SJCRH30 (cell line): ENCODE data around the gene USH2A. TPM values are rescaled to one million over a fixed set of nuclear protein-coding genes. Genes with fewer than 3 reads are reported as not detected.

Source experiments
- DNase-seq, 2 experiments: peaks; one replicate each; pipeline ENCODE4 v3.0.0-alpha.2; 2015 to 2020
- H3K27ac ChIP-seq: fragments of 250-450 bp; sonication (Bioruptor Pico); 2 replicates; pipeline ENCODE4 v1.5.1; 2020; ENCODE audit warnings: mild to moderate bottlenecking, moderate library complexity
- H3K27me3 ChIP-seq: fragments of 250-450 bp; sonication (Bioruptor Pico); 2 replicates; pipeline ENCODE4 v1.5.1; 2020; ENCODE audit warnings: mild to moderate bottlenecking, moderate library complexity
- H3K36me3 ChIP-seq: fragments of 250-450 bp; sonication (Bioruptor Pico); 2 replicates; pipeline ENCODE4 v1.5.1; 2020; ENCODE audit warnings: mild to moderate bottlenecking, moderate library complexity
- H3K4me1 ChIP-seq: fragments of 250-450 bp; sonication (Bioruptor Pico); 2 replicates; pipeline ENCODE4 v1.5.1; 2020; ENCODE audit warnings: mild to moderate bottlenecking, moderate library complexity
- H3K4me3 ChIP-seq: fragments of 250-450 bp; sonication (Bioruptor Pico); 2 replicates; pipeline ENCODE4 v1.5.1; 2020; ENCODE audit warnings: mild to moderate bottlenecking, moderate library complexity
- H3K9me3 ChIP-seq: fragments of 250-450 bp; sonication (Bioruptor Pico); replicated peaks from 2 replicates; pipeline ENCODE4 v1.5.1; 2020; ENCODE audit warnings: mild to moderate bottlenecking, moderate library complexity
- total RNA-seq: library from RNA; depleted of rRNA; stranded (reverse); fragments of >200 nt; shearing (Covaris generic); gene quantifications from 2 replicates; pipeline ENCODE4 v1.2.3, GENCODE V29; 2014

The USH2A gene
- total RNA-seq, 1 experiment from 2014 or later: 0.02 TPM

GRCh38 chr1:216216305-216216704 lies 206.9 kb downstream of the USH2A start:
- no peaks in the 10 kb centered on the region for H3K36me3 ChIP-seq
- H3K9me3 ChIP-seq: no peaks in the 10 kb centered on the region
- no peaks in the 10 kb centered on the region for H3K27me3 ChIP-seq
- H3K4me1 ChIP-seq: no peaks in the 10 kb centered on the region
- no peak overlapping the region for H3K27ac ChIP-seq
- H3K4me3 ChIP-seq: no peak overlapping the region
- DNase-seq: no peak

DNA sequence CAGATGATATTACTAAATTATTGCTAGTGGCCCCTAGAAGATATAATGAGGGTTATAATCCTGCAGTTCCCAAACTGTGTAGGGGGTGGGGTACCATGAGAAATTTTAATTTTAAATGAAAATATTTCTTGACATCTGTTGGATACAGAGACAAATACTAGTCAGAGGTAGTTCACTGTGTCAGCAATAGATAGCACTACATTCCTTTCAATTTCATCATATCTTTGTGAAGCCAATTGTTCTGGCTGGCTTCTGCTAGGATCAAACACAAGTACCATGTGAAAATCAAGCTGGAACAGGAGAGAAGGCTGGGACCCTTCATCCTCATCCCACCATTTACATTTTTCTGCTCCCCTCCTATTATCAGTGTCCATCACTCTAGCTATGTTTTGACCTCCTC lies 208.1 kb downstream of the USH2A start:
- Histone ChIP-seq H3K27me3 (no peaks in the 10 kb centered on the region), H3K4me3 (no peak overlapping the region), H3K4me1 (no peaks in the 10 kb centered on the region), H3K27ac (no peak overlapping the region), H3K36me3 (no peaks in the 10 kb centered on the region), H3K9me3 (no peaks in the 10 kb centered on the region)
- no peak for DNase-seq

- no peak for DNase-seq
- no peak overlapping the region for H3K27ac ChIP-seq
- no peaks in the 10 kb centered on the region for H3K36me3 ChIP-seq
- no peaks in the 10 kb centered on the region for H3K4me1 ChIP-seq
- no peaks in the 10 kb centered on the region for H3K9me3 ChIP-seq
- H3K27me3 ChIP-seq: no peaks in the 10 kb centered on the region
- H3K4me3 ChIP-seq: no peak overlapping the region
Observed at GRCh38 chr1:216212826-216213225, 210.4 kb downstream of the USH2A start.

DNA sequence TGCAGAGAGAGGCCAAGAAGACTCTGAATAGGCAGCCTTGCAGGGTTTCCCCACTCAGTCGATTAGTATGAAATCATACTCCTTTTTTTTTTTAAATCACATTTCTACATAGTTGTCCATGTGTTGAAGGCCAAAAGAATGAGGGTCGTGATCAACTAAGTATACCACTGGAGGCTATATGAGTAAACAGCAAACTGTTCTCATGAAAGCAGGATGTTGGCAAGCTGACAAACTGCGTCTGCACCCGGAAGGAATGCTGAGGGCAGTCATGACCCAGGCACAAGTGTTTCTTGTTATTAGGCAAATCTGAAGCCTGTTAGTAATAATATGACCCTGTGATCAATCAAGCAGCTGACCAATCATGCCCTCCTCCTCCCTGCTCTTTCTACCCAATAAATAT lies 213.2 kb downstream of the USH2A start:
- Histone ChIP-seq H3K9me3 (no peaks in the 10 kb centered on the region), H3K4me1 (no peaks in the 10 kb centered on the region), H3K27me3 (no peaks in the 10 kb centered on the region), H3K4me3 (no peak overlapping the region), H3K36me3 (no peaks in the 10 kb centered on the region), H3K27ac (no peak overlapping the region)
- DNase-seq: no peak

GRCh38 chr1:216209125-216209524 lies 214.1 kb downstream of the USH2A start:
- Histone ChIP-seq H3K36me3 (no peaks in the 10 kb centered on the region), H3K4me1 (no peaks in the 10 kb centered on the region), H3K27me3 (no peaks in the 10 kb centered on the region), H3K9me3 (no peaks in the 10 kb centered on the region), H3K4me3 (no peak overlapping the region), H3K27ac (no peak overlapping the region)
- no peak for DNase-seq

- no peak overlapping the region for H3K4me3 ChIP-seq
- no peaks in the 10 kb centered on the region for H3K9me3 ChIP-seq
- no peak for DNase-seq
- H3K4me1 ChIP-seq: no peaks in the 10 kb centered on the region
- no peaks in the 10 kb centered on the region for H3K27me3 ChIP-seq
- no peaks in the 10 kb centered on the region for H3K36me3 ChIP-seq
- no peak overlapping the region for H3K27ac ChIP-seq
Observed at GRCh38 chr1:216207154-216207553, 216.1 kb downstream of the USH2A start.

DNA sequence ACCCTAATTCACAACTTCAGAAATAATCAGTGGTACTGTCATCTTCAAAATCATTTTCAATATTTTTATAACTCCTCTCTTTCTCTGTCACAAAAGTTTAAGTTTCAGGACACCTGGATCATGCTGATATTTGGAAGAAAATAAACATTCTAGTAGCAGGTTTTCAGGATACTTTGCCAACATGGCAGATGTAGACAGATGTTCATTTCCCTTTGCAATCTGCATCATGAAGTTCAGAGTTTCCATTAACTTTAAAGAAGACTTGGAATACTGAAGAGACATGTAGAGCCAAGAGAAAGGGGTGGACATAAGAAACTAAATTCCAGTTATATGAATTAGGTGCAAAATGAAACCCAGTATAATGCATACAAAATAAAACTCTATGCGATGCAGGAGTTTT lies 218.1 kb downstream of the USH2A start:
- H3K9me3 ChIP-seq: no peaks in the 10 kb centered on the region
- H3K36me3 ChIP-seq: no peaks in the 10 kb centered on the region
- H3K27ac ChIP-seq: no peak overlapping the region
- H3K27me3 ChIP-seq: no peaks in the 10 kb centered on the region
- no peak for DNase-seq
- no peak overlapping the region for H3K4me3 ChIP-seq
- H3K4me1 ChIP-seq: no peaks in the 10 kb centered on the region

DNA sequence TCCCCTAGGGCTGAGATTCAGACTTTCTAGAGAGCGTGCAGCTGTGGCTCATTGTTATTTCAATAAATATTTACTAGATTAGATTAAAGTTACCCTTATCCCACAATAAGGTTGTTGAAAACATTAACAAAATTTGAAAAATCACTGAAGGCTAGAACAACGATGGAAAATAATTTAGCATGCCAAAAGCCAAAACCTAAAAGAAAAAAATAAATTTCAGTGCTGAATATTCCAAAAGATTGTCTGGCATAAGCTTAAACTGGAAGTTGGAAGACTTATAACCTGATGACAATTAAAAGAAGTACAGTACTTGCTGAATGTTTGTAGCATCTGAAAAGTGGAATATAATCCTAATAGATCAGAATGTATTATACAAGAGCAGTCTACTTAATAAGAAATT lies 221.3 kb downstream of the USH2A start:
- Histone ChIP-seq H3K36me3 (no peaks in the 10 kb centered on the region), H3K27ac (no peak overlapping the region), H3K9me3 (no peaks in the 10 kb centered on the region), H3K27me3 (no peaks in the 10 kb centered on the region), H3K4me3 (no peak overlapping the region), H3K4me1 (no peaks in the 10 kb centered on the region)
- no peak for DNase-seq

DNA sequence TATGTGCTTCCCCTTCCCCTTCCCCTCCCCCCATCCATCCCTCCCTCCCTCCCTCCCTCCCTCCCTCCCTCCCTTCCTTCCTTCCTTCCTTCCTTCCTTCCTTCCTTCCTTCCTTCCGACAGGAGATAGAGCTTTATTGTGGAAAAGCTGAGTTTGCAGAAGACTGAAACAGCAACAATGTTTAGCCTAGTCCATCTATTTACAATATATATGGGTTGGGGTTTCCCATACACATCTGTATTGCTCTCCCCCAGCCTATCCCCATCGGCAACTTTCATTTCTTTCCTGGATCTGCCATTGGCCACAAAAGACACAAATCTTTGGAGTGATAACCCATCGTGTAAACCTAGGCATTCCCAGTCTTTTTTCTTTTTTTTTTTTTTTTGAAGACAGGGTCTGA lies 222.3 kb downstream of the USH2A start:
- no peaks in the 10 kb centered on the region for H3K27me3 ChIP-seq
- no peak overlapping the region for H3K27ac ChIP-seq
- H3K9me3 ChIP-seq: no peaks in the 10 kb centered on the region
- no peak for DNase-seq
- H3K36me3 ChIP-seq: no peaks in the 10 kb centered on the region
- no peak overlapping the region for H3K4me3 ChIP-seq
- no peaks in the 10 kb centered on the region for H3K4me1 ChIP-seq

- Histone ChIP-seq H3K27me3 (no peaks in the 10 kb centered on the region), H3K4me3 (no peak overlapping the region), H3K4me1 (no peaks in the 10 kb centered on the region), H3K9me3 (no peaks in the 10 kb centered on the region), H3K36me3 (no peaks in the 10 kb centered on the region), H3K27ac (no peak overlapping the region)
- no peak for DNase-seq
Observed at GRCh38 chr1:216194721-216195120, 228.5 kb downstream of the USH2A start.

DNA sequence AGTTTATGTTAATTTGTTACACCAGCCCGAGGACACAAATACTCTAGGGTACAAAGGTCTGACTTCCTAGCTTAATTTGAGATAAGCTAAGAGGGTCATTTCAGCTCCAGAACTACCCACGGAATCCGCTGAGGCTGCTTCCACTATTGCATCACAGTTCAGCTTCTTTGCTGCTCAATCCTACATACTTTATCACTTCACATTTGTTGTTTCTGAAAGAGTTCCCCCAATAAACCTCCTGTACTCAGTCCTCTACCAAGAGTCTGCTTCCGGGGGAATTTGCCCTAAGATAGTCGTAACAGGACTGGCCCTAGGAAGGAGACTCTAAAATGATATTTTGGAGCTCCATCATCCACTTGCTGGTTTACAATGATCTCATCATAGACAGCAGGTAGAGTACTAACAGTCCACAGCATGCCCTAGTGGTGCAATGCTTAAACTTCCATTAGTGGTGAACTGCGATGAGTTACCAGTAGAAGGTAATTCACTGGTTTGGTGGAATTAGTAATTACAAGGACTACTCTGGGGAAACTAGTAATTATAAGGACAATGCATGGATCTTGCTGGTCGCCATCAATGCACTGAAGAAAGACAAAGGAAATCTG lies 229.3 kb downstream of the USH2A start:
- DNase-seq: peak in 1 of 2 experiments; percentile 21
- no peak overlapping the region for H3K4me3 ChIP-seq
- no peaks in the 10 kb centered on the region for H3K27me3 ChIP-seq
- no peak overlapping the region for H3K27ac ChIP-seq
- no peaks in the 10 kb centered on the region for H3K9me3 ChIP-seq
- no peaks in the 10 kb centered on the region for H3K4me1 ChIP-seq
- H3K36me3 ChIP-seq: no peaks in the 10 kb centered on the region

- H3K9me3 ChIP-seq: no peaks in the 10 kb centered on the region
- H3K27ac ChIP-seq: no peak overlapping the region
- no peaks in the 10 kb centered on the region for H3K27me3 ChIP-seq
- peaks cover 12% of the 10 kb centered on the region for H3K4me1 ChIP-seq
- H3K4me3 ChIP-seq: no peak overlapping the region
- H3K36me3 ChIP-seq: no peaks in the 10 kb centered on the region
- DNase-seq: no peak
Observed at GRCh38 chr1:216190438-216190837, 232.8 kb downstream of the USH2A start.

DNA sequence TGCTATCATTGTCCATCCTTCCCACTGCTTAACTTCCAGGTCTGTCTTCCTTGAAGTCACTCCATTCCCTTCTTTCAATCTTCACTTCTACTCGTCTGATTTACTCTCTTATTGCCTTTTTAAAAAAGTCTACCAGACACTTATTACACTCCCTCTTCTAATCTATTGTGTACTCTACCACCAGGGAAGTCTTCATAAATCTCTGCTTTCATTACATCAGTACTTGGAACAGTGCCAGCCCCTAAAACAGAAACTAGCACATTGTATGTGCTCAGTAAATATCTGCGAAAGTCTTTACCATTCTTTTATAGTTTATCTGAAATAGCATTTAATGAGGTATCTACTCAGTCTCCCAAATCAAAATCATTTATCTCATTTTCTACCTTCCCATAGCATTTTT lies 236.4 kb downstream of the USH2A start:
- peak; percentile 31 to 63 for DNase-seq
- no peaks in the 10 kb centered on the region for H3K36me3 ChIP-seq
- no peak overlapping the region for H3K4me3 ChIP-seq
- no peak overlapping the region; the same call in 1 of the 2 replicates for H3K27ac ChIP-seq
- no peaks in the 10 kb centered on the region for H3K27me3 ChIP-seq
- no peaks in the 10 kb centered on the region for H3K9me3 ChIP-seq
- H3K4me1 ChIP-seq: peaks cover 37% of the 10 kb centered on the region

- no peak overlapping the region for H3K4me3 ChIP-seq
- H3K36me3 ChIP-seq: no peaks in the 10 kb centered on the region
- H3K4me1 ChIP-seq: peaks cover 37% of the 10 kb centered on the region
- DNase-seq: peak; percentile 20 to 61
- H3K27ac ChIP-seq: peak overlapping the region; percentile 4; the same call in 1 of the 2 replicates
- H3K9me3 ChIP-seq: no peaks in the 10 kb centered on the region
- no peaks in the 10 kb centered on the region for H3K27me3 ChIP-seq
Observed at GRCh38 chr1:216186141-216186540, 237.1 kb downstream of the USH2A start.

GRCh38 chr1:216184126-216184680 lies 239.0 kb downstream of the USH2A start:
- H3K27ac ChIP-seq: no peak overlapping the region; the same call in 1 of the 2 replicates
- peak in 1 of 2 experiments; percentile 24 for DNase-seq
- no peaks in the 10 kb centered on the region for H3K27me3 ChIP-seq
- H3K36me3 ChIP-seq: no peaks in the 10 kb centered on the region
- H3K4me1 ChIP-seq: peaks cover 37% of the 10 kb centered on the region
- no peaks in the 10 kb centered on the region for H3K9me3 ChIP-seq
- peak overlapping the region; percentile 23; the same call in 1 of the 2 replicates for H3K4me3 ChIP-seq

DNA sequence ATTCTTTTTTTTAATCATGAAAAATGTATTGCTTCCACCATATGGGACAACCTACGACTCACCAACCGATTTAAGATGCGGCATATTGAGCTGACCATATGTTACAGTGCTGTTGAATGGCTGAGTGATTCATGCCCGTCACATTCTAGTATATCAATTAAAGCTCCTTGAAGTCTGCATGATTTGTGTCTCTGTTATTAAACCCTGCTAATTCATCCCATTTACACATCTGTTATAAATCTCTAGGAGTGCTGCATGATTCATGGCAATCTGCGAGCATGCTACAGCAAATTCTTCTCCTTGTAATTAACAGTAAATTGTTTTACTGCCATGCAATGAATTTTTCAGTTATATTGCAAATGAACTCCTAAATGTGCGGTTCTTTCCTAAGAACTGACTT lies 239.8 kb downstream of the USH2A start:
- Histone ChIP-seq H3K36me3 (no peaks in the 10 kb centered on the region), H3K4me3 (peak overlapping the region; percentile 23), H3K27ac (peak overlapping the region; percentile 28; the same call in 1 of the 2 replicates), H3K4me1 (peaks cover 44% of the 10 kb centered on the region), H3K9me3 (no peaks in the 10 kb centered on the region), H3K27me3 (no peaks in the 10 kb centered on the region)
- DNase-seq: no peak
